Activated naive CD8-positive, alpha-beta T cell treated with anti-CD3 and anti-CD28 coated beads, Interleukin-2, amount 10 ng/mL, durations not matched to agents 7 days and 5 days (primary cell): ENCODE measurements around the gene MAP2K7. TPM values are rescaled to one million over a fixed set of nuclear protein-coding genes. Genes with fewer than 3 reads are reported as not detected.

Experiments used
- ATAC-seq: fragments of 150-1000 bp; cut with Tn5 transposase; one replicate; pipeline ENCODE4 v1.10.0; 2021; ENCODE audit warnings: low read depth, moderate library complexity
- POLR2A ChIA-PET: fragments of 350-600 bp; sonication (Branson Sonifier 250); formaldehyde crosslinking; loops from one replicate; lab custom pipeline; 2021; ENCODE audit warnings: antibody characterized with exemption; lab: Charles Lee
- DNase-seq: peaks from one replicate; pipeline ENCODE4 v3.0.0; 2021
- H3K27ac Mint-ChIP-seq: one replicate; pipeline ENCODE4 v1.8.0; 2022; ENCODE audit warnings: mild to moderate bottlenecking, mixed read lengths
- H3K27me3 Mint-ChIP-seq: one replicate; pipeline ENCODE4 v1.8.0; 2022; ENCODE audit warnings: mild to moderate bottlenecking, moderate library complexity, mixed read lengths
- H3K36me3 Mint-ChIP-seq: one replicate; pipeline ENCODE4 v1.8.0; 2021; ENCODE audit warnings: mild to moderate bottlenecking, mixed read lengths
- H3K4me1 Mint-ChIP-seq: one replicate; pipeline ENCODE4 v1.8.0; 2021; ENCODE audit warnings: mixed read lengths
- H3K4me3 Mint-ChIP-seq: one replicate; pipeline ENCODE4 v1.8.0; 2022; ENCODE audit warnings: mild to moderate bottlenecking, moderate library complexity, mixed read lengths
- H3K9me3 Mint-ChIP-seq: one replicate; pipeline ENCODE4 v1.8.0; 2021; ENCODE audit warnings: mixed read lengths
- total RNA-seq, 2 experiments: library from RNA; stranded (reverse); gene quantifications; one replicate each; pipeline ENCODE4 v1.2.3, GENCODE V29; 2021

The MAP2K7 gene
- total RNA-seq, 2 experiments from 2014 or later = 46.8 to 46.9 TPM

DNA sequence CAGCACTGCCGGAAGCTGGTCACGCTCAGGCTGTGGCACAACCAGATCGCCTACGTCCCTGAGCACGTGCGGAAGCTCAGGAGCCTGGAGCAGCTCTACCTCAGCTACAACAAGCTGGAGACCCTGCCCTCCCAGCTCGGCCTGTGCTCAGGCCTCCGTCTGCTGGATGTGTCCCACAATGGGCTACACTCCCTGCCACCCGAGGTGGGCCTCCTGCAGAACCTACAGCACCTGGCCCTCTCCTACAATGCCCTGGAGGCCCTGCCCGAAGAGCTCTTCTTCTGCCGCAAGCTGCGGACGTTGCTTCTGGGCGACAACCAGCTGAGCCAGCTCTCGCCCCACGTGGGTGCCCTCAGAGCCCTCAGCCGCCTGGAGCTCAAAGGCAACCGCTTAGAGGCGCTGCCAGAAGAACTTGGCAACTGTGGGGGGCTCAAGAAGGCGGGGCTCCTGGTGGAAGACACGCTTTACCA lies 3.2 kb upstream of the MAP2K7 start:
- no peaks in the 10 kb centered on the region for H3K27me3 Mint-ChIP-seq
- H3K9me3 Mint-ChIP-seq = no peaks in the 10 kb centered on the region
- H3K36me3 Mint-ChIP-seq = no peaks in the 10 kb centered on the region
- no peak overlapping the region for H3K27ac Mint-ChIP-seq
- POLR2A ChIA-PET = no interaction called here
- H3K4me3 Mint-ChIP-seq = no peak overlapping the region
- no peak for ATAC-seq
- DNase-seq = no peak
- H3K4me1 Mint-ChIP-seq = peaks cover 13% of the 10 kb centered on the region

DNA sequence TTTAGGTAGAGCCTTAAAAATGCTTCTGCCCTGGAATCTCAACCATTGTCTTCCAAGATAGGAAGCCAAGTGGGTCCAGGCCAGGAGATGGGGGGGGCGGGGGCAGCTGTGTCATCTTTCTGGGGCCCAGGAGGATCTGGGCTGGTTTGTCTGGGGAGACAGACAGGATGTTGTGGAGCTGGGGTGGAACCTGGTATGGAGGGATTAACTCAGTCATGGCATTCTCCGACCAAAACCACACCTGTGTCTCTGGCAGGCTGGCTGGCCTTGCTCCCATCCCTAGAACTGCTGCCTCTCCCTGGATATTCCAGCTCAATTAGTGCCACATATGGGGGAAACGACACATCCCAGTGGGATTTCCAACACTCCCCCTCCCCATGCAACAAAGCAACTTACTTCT lies 2.7 kb upstream of the MAP2K7 start:
- H3K36me3 Mint-ChIP-seq = peaks cover 2% of the 10 kb centered on the region
- H3K9me3 Mint-ChIP-seq = no peaks in the 10 kb centered on the region
- DNase-seq (no peak), ATAC-seq (no peak)
- peaks cover 15% of the 10 kb centered on the region for H3K4me1 Mint-ChIP-seq
- no peak overlapping the region for H3K27ac Mint-ChIP-seq
- POLR2A ChIA-PET = no interaction called here
- H3K4me3 Mint-ChIP-seq = no peak overlapping the region
- H3K27me3 Mint-ChIP-seq = no peaks in the 10 kb centered on the region

DNA sequence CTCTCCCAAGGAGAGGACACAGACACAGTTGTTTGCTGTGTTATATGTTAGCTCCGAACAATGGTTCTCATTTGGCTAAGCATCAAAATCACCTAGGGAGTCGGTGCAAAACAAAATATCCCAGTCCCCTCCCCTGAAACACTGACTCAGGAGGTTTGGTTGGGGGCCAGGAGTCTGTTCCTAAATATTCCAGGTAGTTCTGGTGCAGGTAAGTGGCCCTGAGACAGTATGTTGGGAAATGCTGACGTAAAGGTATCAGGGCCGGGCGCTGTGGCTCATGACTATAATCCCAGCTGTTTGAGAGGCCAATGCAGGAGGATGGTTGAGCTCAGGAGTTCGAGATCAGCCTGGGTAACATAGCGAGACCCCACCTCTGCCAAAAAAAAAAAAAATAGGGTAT lies 2.3 kb upstream of the MAP2K7 start:
- no peaks in the 10 kb centered on the region for H3K27me3 Mint-ChIP-seq
- POLR2A ChIA-PET = interaction anchor here (0.7 kb wide), 1 partner anchor 19 kb away, joined by 3 read pairs; no protein-coding TSS in a partner anchor
- no peak for ATAC-seq
- DNase-seq = no peak
- peaks cover 15% of the 10 kb centered on the region for H3K4me1 Mint-ChIP-seq
- H3K9me3 Mint-ChIP-seq = no peaks in the 10 kb centered on the region
- H3K36me3 Mint-ChIP-seq = peaks cover 2% of the 10 kb centered on the region
- no peak overlapping the region for H3K4me3 Mint-ChIP-seq
- no peak overlapping the region for H3K27ac Mint-ChIP-seq

DNA sequence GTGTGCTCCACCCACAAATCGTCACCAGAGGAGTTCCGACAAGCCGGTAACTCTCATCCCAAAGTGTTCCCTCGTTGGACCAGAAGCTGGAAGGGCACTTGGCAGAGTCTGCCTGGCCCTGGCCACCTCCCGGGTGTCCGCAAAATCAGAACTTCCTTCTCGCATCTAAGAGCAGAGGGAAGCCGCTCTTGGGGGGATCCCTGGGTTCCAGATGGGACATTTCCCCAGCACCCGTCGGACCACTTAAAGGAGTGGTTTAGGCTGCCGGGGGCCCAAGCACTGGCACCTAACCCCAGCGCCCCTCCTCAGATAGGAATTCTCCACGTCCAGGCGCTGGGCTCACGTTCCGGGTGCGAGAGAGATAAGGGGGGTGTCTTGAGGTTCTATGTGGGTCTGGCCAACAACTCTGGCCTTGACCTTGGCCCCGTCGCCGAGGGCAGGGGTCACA lies 857 bp upstream of the MAP2K7 start:
- POLR2A ChIA-PET = interaction anchor here (0.8 to 1.6 kb wide), 11 partner anchors 10 to 364 kb away, joined by 3 to 22 read pairs (median 4); partner anchors contain the start of genes SNAPC2 and TIMM44

DNA sequence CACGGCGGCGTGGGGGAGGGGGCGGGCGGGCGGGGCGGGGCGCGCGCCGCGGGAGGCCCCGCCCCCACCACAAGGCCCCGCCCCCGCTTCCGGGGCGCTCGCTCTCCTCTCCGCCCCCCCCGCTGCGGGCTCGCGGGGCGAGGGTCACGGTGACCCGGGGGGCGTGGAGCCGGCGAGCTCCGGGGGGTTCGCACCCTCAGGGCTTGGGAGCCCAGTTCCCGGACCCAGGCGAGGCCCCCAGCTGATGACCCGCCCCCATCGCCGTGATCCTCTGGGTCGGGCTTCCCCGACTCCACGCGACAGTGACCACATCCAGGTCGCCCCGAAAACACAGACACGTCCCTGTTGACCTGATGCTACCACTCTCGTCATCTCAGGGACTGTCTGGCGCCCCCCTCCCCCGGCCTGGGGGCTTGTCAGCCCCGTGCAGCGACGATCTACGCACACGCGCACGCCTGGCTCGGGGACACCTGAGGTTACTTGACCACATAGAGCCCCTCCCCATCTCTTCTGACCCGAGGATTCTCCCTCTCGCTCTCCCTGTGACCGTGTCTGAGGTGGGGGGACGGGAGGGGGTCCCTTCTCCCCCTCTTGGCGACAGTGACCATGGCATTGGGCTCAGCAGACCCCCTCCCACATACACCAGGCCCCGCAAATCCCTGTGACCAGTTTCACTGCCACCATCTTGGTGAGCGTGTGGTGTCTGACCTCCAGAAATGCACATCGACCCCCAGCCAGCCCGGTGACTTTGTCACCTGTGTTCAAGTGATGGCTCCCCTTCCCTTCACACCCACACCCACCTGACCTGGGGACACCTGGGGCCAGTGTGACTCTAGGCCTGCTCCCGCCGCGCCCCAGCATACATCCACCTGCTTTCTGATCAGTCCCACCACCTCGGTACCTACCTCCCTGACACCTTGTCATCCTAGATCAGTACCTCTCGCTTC lies 670 bp downstream of the MAP2K7 start:
- Mint-ChIP-seq H3K27ac (peak overlapping the region; percentile 92), H3K4me3 (peak overlapping the region; percentile 87), H3K9me3 (no peaks in the 10 kb centered on the region), H3K36me3 (peaks cover 2% of the 10 kb centered on the region), H3K27me3 (no peaks in the 10 kb centered on the region), H3K4me1 (peaks cover 15% of the 10 kb centered on the region)
- DNase-seq = no peak
- ATAC-seq = peak; percentile 40
- POLR2A ChIA-PET = interaction anchor here (0.9 to 1.6 kb wide), 11 partner anchors 8 to 363 kb away, joined by 3 to 22 read pairs (median 3); partner anchors contain the start of gene SNAPC2

More for the DNA sequence above, 857 bp upstream of the MAP2K7 start:
- ATAC-seq = no peak
- no peaks in the 10 kb centered on the region for H3K9me3 Mint-ChIP-seq
- no peaks in the 10 kb centered on the region for H3K27me3 Mint-ChIP-seq
- no peak for DNase-seq
- H3K4me3 Mint-ChIP-seq = peak overlapping the region; percentile 90
- peak overlapping the region; percentile 92 for H3K27ac Mint-ChIP-seq
- H3K36me3 Mint-ChIP-seq = peaks cover 2% of the 10 kb centered on the region
- H3K4me1 Mint-ChIP-seq = peaks cover 15% of the 10 kb centered on the region

DNA sequence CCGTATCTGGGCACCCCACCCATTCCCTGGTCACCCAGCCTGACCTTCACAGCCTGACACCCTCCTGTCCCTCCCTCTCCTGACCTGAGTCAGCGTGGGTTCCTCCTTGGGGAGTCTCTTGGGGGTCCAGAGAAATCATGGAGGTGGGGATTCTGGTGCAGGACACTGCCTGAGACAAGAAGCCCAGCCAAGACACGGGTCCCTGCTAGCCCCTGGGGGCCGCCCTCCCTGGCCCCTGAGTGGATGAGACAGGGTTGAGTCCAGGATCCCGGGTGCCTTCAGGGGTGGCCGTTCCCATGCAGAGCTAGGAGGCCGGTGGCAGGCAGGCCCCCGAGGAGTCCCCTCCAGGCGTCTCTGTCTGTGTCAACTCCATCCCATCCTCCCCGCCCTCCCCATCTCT lies 1.6 kb downstream of the MAP2K7 start:
- H3K27ac Mint-ChIP-seq = peak overlapping the region; percentile 92
- peaks cover 15% of the 10 kb centered on the region for H3K4me1 Mint-ChIP-seq
- H3K27me3 Mint-ChIP-seq = no peaks in the 10 kb centered on the region
- no peak for DNase-seq
- POLR2A ChIA-PET = no interaction called here
- H3K4me3 Mint-ChIP-seq = peak overlapping the region; percentile 87
- peaks cover 2% of the 10 kb centered on the region for H3K36me3 Mint-ChIP-seq
- H3K9me3 Mint-ChIP-seq = no peaks in the 10 kb centered on the region
- no peak for ATAC-seq

DNA sequence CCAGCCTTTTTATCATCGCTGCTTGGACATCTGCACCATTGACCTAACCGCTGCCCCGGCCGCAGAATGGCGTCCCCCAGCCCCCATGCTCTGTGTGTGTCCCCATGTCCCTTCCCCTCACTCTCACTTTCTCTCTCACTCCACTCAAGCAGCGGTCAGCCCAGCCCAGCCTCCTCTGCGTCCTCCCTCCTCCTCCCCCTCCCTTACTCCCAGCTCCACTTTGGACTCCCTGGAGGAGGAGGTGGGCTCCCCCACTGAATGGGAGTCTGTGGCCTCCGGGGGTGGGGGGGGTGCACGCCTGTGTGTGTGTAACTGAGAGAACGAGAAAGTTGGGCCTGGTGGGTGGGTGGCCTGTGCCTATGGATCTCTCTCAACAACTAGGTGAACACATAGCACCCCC lies 2.2 kb downstream of the MAP2K7 start:
- ATAC-seq = no peak
- no peaks in the 10 kb centered on the region for H3K27me3 Mint-ChIP-seq
- POLR2A ChIA-PET = no interaction called here
- H3K9me3 Mint-ChIP-seq = no peaks in the 10 kb centered on the region
- peaks cover 15% of the 10 kb centered on the region for H3K4me1 Mint-ChIP-seq
- no peak for DNase-seq
- peak overlapping the region; percentile 58 for H3K4me3 Mint-ChIP-seq
- H3K36me3 Mint-ChIP-seq = peaks cover 5% of the 10 kb centered on the region
- peak overlapping the region; percentile 79 for H3K27ac Mint-ChIP-seq

DNA sequence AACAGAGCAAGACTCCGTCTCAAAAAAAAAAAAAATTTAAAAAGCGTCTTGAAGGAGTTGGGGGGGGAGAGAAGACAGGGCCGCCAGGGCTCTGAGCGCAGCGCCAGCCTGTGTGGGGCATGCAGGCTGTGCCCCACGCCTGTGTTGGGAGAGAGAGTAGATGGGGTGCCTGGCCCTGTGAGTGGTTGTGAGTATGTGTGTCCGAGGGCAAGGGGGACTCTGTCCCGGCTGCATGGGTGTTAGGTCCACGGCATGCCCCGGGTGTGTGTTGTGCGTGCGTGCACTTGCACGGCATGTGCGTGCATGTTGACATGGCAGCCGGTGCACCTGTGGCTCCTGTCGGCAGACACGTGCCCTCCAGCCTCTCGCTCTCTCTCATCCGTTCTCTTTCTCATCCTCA lies 3.4 kb downstream of the MAP2K7 start:
- Mint-ChIP-seq H3K4me3 (no peak overlapping the region), H3K4me1 (peaks cover 15% of the 10 kb centered on the region), H3K27ac (no peak overlapping the region), H3K36me3 (peaks cover 7% of the 10 kb centered on the region), H3K9me3 (no peaks in the 10 kb centered on the region), H3K27me3 (no peaks in the 10 kb centered on the region)
- POLR2A ChIA-PET = no interaction called here
- no peak for DNase-seq
- ATAC-seq = no peak

DNA sequence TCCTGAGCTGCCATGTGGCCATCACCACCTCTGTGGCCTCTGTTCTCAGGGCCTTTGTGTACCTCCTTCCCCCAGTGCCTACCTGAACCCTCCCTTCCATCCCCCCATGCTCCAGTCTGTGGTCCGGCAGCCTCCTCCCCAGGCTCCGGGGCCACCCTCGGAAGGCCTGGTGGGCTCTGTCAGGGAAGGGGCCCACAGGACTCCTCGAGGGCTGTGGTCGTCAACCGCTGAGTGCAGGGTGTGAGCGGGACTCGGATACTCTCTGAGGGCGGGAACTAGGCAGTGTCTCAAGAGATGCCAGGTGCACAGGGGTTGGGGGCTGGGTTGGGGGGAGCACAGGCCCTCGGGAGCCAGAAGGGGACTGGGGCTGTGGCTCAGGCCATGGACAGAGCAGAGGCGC lies 3.9 kb downstream of the MAP2K7 start:
- POLR2A ChIA-PET = no interaction called here
- no peaks in the 10 kb centered on the region for H3K27me3 Mint-ChIP-seq
- ATAC-seq (no peak), DNase-seq (no peak)
- H3K4me3 Mint-ChIP-seq = no peak overlapping the region
- no peak overlapping the region for H3K27ac Mint-ChIP-seq
- peaks cover 13% of the 10 kb centered on the region for H3K4me1 Mint-ChIP-seq
- H3K36me3 Mint-ChIP-seq = peaks cover 7% of the 10 kb centered on the region
- H3K9me3 Mint-ChIP-seq = no peaks in the 10 kb centered on the region

DNA sequence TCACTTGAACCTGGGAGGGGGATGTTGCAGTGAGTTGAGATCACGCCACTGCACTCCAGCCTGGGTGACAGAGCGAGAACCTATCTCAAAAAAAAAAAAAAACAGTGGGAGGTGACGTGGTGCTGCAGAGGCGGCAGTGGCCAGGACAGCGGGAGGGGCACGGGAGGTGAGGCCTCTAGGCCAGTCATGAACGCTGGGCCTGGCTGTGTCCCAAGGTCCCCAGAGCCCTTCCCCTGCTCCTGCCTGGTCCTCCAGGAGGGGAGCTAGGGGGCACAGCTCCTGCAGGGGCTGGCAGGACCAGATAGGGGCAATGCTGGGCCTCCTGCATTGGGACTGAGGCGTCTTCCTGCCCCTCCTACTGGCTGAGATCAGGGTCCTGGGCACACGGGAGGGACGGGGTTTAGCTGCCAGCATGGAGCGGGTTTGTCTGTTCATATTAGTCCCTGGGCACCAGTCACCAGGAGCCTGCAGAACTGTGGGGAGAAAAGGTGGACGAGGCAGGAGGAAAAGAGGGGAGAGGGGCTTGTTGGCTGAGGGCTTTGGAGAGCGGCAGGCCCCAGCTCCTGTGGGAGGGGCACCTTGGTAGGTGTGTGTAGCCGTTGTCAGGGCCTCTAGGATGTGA lies 4.5 kb downstream of the MAP2K7 start:
- Mint-ChIP-seq H3K9me3 (no peaks in the 10 kb centered on the region), H3K27ac (no peak overlapping the region), H3K27me3 (no peaks in the 10 kb centered on the region), H3K4me1 (peaks cover 11% of the 10 kb centered on the region), H3K36me3 (peaks cover 10% of the 10 kb centered on the region), H3K4me3 (no peak overlapping the region)
- ATAC-seq = no peak
- no peak for DNase-seq
- POLR2A ChIA-PET = no interaction called here

DNA sequence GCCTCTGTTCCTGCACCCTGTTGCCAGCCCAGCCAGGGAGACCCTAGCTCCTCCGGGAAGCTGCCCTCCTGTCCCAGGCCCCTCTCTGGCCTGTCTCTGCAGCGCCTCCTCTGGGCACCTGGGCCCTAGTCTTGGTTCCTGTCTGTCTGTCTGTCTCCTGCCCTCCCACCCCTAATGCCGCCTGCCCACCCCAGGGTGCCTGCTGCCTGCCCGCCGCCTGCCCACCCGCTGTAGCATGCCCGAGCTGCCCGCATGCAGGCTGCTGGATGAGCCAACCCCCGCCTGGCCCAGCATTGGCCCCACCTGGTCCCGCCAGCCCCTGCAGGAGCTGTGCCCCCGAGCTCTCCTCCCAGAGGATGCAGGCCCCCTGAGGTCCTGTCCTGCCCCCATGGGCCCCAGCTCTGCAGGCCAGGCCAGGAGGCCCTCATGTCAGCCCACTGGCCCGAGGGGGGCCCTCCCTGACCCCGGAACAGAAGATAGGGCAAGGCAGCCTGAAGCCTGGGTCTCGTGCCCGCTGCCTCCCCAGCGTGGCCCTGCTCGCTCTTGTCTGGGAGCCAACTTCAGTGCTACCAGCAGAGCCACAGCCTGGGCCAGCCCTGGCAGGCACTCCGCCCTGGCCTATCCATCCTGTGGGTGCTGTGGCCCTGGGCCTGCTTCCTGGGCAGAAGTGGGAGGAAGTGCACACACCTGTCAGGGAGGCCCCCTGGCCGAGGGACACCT lies 5.2 kb downstream of the MAP2K7 start:
- ATAC-seq (no peak), DNase-seq (no peak)
- Mint-ChIP-seq H3K4me1 (peaks cover 11% of the 10 kb centered on the region), H3K4me3 (no peak overlapping the region), H3K9me3 (no peaks in the 10 kb centered on the region), H3K27me3 (no peaks in the 10 kb centered on the region), H3K36me3 (peaks cover 10% of the 10 kb centered on the region), H3K27ac (no peak overlapping the region)
- POLR2A ChIA-PET = interaction anchor here (1.3 to 1.5 kb wide), 2 partner anchors 11 to 12 kb away, joined by 3 to 4 read pairs; partner anchors contain the start of gene SNAPC2

DNA sequence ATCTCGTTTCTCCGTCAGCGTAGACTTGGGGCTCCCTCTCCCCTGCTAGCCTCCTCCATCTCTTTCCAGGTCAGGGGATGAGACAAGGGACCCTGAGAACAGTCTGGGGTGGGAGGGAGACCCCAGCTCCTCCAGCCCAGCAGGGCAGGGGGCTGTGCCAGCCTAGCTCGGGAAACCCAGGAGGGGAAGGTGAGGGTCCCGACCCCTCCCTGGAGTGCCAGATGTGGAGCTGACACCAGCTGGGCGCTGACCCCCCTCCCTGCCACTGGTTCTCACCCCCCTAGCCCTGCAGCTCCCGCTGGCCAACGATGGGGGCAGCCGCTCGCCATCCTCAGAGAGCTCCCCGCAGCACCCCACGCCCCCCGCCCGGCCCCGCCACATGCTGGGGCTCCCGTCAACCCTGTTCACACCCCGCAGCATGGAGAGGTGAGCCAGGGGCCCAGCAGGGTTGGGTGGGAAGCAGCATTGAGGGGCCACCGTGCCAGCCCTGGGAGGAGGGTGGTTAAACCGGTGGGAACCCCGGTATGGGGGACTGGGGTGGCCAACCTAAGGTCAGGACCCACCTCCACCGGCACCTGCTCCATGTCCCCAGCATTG lies 5.9 kb downstream of the MAP2K7 start:
- H3K27ac Mint-ChIP-seq = no peak overlapping the region
- H3K36me3 Mint-ChIP-seq = peaks cover 10% of the 10 kb centered on the region
- no peak overlapping the region for H3K4me3 Mint-ChIP-seq
- H3K4me1 Mint-ChIP-seq = peaks cover 9% of the 10 kb centered on the region
- H3K27me3 Mint-ChIP-seq = peaks cover under 1% of the 10 kb centered on the region
- POLR2A ChIA-PET = interaction anchor here (1.3 to 1.5 kb wide), 2 partner anchors 10 to 11 kb away, joined by 3 to 4 read pairs; partner anchors contain the start of gene SNAPC2
- no peak for ATAC-seq
- no peaks in the 10 kb centered on the region for H3K9me3 Mint-ChIP-seq
- DNase-seq = no peak
